HFFc6 (cell line): Measurements from ENCODE around the gene FOXC2. TPM values are rescaled to one million over a fixed set of nuclear protein-coding genes. Genes with fewer than 3 reads are reported as not detected.

Experiments
- DNase-seq: peaks from one replicate; pipeline ENCODE4 v3.0.0-alpha.2; 2018
- H3K27ac Mint-ChIP-seq: 2 replicates; pipeline ENCODE4 v1.8.0; 2020; ENCODE audit warnings: mild to moderate bottlenecking, mixed read lengths
- H3K27me3 Mint-ChIP-seq: 2 replicates; pipeline ENCODE4 v1.8.0; 2021; ENCODE audit warnings: mild to moderate bottlenecking, moderate library complexity, mixed read lengths; ENCODE audit not compliant: insufficient read depth
- H3K36me3 Mint-ChIP-seq: 2 replicates; pipeline ENCODE4 v1.8.0; 2021; ENCODE audit warnings: low read depth, mixed read lengths
- H3K4me1 Mint-ChIP-seq: 2 replicates; pipeline ENCODE4 v1.8.0; 2020; ENCODE audit warnings: low read depth, mixed read lengths
- H3K4me3 Mint-ChIP-seq: 2 replicates; pipeline ENCODE4 v1.8.0; 2020; ENCODE audit warnings: mild to moderate bottlenecking, moderate library complexity, mixed read lengths
- H3K9me3 Mint-ChIP-seq: 2 replicates; pipeline ENCODE4 v1.8.0; 2020; ENCODE audit warnings: mild to moderate bottlenecking, mixed read lengths
- total RNA-seq, 6 experiments: library from RNA; stranded (reverse); fragmentation: NEBNext Ultra II Directional; extraction: Animal tissue kit (Norgen Biotek cat#: 25700); gene quantifications; 2 replicates in 1 of 6; 3 replicates in 5 of 6; pipeline ENCODE4 v1.2.3, GENCODE V29; 2021
- TF ChIP-seq, protein P1 (sequence below): fragments of 200-600 bp; sonication (generic); IDR thresholded peaks from 2 replicates; pipeline ENCODE4 v1.5.0; 2021; ENCODE audit warnings: antibody characterized with exemption, mild to moderate bottlenecking

FOXC2 gene
- total RNA-seq, 6 experiments from 2014 or later: 6.3 to 8.4 (median 7.9) TPM

GRCh38 chr16:86565644-86566511 is 751 bp upstream of the FOXC2 start:
- H3K27me3 Mint-ChIP-seq: peaks cover 34% of the 10 kb centered on the region

DNA sequence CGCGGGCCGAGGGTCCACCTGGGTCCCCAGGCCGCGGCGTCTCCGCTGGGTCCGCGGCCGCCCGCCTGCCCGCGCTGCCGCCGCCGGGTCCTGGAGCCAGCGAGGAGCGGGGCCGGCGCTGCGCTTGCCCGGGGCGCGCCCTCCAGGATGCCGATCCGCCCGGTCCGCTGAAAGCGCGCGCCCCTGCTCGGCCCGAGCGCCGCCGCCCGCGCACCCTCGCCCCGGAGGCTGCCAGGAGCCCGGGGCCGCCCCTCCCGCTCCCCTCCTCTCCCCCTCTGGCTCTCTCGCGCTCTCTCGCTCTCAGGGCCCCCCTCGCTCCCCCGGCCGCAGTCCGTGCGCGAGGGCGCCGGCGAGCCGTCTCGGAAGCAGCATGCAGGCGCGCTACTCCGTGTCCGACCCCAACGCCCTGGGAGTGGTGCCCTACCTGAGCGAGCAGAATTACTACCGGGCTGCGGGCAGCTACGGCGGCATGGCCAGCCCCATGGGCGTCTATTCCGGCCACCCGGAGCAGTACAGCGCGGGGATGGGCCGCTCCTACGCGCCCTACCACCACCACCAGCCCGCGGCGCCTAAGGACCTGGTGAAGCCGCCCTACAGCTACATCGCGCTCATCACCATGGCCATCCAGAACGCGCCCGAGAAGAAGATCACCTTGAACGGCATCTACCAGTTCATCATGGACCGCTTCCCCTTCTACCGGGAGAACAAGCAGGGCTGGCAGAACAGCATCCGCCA is 504 bp downstream of the FOXC2 start:
- Mint-ChIP-seq H3K4me3 (peak overlapping the region; percentile 91), H3K27ac (peak overlapping the region; percentile 76), H3K27me3 (peaks cover 32% of the 10 kb centered on the region), H3K4me1 (peaks cover 47% of the 10 kb centered on the region), H3K9me3 (no peaks in the 10 kb centered on the region), H3K36me3 (peaks cover 27% of the 10 kb centered on the region)
- TF ChIP-seq, protein P1, sequence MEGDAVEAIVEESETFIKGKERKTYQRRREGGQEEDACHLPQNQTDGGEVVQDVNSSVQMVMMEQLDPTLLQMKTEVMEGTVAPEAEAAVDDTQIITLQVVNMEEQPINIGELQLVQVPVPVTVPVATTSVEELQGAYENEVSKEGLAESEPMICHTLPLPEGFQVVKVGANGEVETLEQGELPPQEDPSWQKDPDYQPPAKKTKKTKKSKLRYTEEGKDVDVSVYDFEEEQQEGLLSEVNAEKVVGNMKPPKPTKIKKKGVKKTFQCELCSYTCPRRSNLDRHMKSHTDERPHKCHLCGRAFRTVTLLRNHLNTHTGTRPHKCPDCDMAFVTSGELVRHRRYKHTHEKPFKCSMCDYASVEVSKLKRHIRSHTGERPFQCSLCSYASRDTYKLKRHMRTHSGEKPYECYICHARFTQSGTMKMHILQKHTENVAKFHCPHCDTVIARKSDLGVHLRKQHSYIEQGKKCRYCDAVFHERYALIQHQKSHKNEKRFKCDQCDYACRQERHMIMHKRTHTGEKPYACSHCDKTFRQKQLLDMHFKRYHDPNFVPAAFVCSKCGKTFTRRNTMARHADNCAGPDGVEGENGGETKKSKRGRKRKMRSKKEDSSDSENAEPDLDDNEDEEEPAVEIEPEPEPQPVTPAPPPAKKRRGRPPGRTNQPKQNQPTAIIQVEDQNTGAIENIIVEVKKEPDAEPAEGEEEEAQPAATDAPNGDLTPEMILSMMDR: no peak
- no peak for DNase-seq

More at GRCh38 chr16:86565644-86566511, 751 bp upstream of the FOXC2 start:
- Mint-ChIP-seq H3K4me3 (peak overlapping the region; percentile 58), H3K4me1 (peaks cover 38% of the 10 kb centered on the region), H3K36me3 (peaks cover 21% of the 10 kb centered on the region), H3K9me3 (no peaks in the 10 kb centered on the region), H3K27ac (no peak overlapping the region; the same call in 1 of the 2 replicates)
- DNase-seq: no peak
- TF ChIP-seq, protein P1: no peak

DNA sequence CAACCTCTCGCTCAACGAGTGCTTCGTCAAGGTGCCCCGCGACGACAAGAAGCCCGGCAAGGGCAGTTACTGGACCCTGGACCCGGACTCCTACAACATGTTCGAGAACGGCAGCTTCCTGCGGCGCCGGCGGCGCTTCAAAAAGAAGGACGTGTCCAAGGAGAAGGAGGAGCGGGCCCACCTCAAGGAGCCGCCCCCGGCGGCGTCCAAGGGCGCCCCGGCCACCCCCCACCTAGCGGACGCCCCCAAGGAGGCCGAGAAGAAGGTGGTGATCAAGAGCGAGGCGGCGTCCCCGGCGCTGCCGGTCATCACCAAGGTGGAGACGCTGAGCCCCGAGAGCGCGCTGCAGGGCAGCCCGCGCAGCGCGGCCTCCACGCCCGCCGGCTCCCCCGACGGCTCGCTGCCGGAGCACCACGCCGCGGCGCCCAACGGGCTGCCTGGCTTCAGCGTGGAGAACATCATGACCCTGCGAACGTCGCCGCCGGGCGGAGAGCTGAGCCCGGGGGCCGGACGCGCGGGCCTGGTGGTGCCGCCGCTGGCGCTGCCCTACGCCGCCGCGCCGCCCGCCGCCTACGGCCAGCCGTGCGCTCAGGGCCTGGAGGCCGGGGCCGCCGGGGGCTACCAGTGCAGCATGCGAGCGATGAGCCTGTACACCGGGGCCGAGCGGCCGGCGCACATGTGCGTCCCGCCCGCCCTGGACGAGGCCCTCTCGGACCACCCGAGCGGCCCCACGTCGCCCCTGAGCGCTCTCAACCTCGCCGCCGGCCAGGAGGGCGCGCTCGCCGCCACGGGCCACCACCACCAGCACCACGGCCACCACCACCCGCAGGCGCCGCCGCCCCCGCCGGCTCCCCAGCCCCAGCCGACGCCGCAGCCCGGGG is 1.3 kb downstream of the FOXC2 start:
- no peaks in the 10 kb centered on the region for H3K9me3 Mint-ChIP-seq
- peaks cover 53% of the 10 kb centered on the region for H3K4me1 Mint-ChIP-seq
- peaks cover 27% of the 10 kb centered on the region for H3K36me3 Mint-ChIP-seq
- DNase-seq: no peak
- peaks cover 30% of the 10 kb centered on the region for H3K27me3 Mint-ChIP-seq
- H3K27ac Mint-ChIP-seq: peak overlapping the region; percentile 76
- TF ChIP-seq, protein P1: peak; percentile 29; the same call in 1 of the 2 replicates
- peak overlapping the region; percentile 91 for H3K4me3 Mint-ChIP-seq

- peaks cover 29% of the 10 kb centered on the region for H3K27me3 Mint-ChIP-seq
These were observed 2.3 kb downstream of the FOXC2 start for GRCh38 chr16:86568677-86569623.

More at GRCh38 chr16:86568677-86569623, 2.3 kb downstream of the FOXC2 start:
- Mint-ChIP-seq H3K27ac (peak overlapping the region; percentile 72), H3K4me3 (peak overlapping the region; percentile 90), H3K36me3 (peaks cover 27% of the 10 kb centered on the region), H3K9me3 (no peaks in the 10 kb centered on the region), H3K4me1 (peaks cover 53% of the 10 kb centered on the region)
- DNase-seq: no peak
- TF ChIP-seq, protein P1: no peak
